ENCODE data around the gene ZNF473.
A peak's percentile ranks its signal among the peaks of the same experiment; 100 is the strongest.

Gene ZNF473

GRCh38 chr19:50025794-50026549 is at the start of gene ZNF473:
TSS of gene ZNF473 (plus strand) at chr19:50026005. CDS start at chr19:50031083, 5,078 bp downstream.
- DNase-seq = peak; percentile 97

- no peak for DNase-seq
These were observed 49.3 kb upstream of the ZNF473 start for GRCh38 chr19:49976496-49976895.

- no peak for DNase-seq
These were observed 48.7 kb upstream of the ZNF473 start for GRCh38 chr19:49977076-49977475.

GRCh38 chr19:49977881-49978280 is 47.9 kb upstream of the ZNF473 start:
- no peak for DNase-seq

- no peak for DNase-seq
These were observed 47.5 kb upstream of the ZNF473 start for GRCh38 chr19:49978324-49978723.

- DNase-seq = no peak
These were observed 43.9 kb upstream of the ZNF473 start for GRCh38 chr19:49981603-49982593.

GRCh38 chr19:49983645-49984229 is 42.1 kb upstream of the ZNF473 start:
- DNase-seq = peak; percentile 30

- DNase-seq = no peak
These were observed 41.3 kb upstream of the ZNF473 start for GRCh38 chr19:49984491-49984890.

GRCh38 chr19:49985871-49986270 is 39.9 kb upstream of the ZNF473 start:
- DNase-seq = no peak

GRCh38 chr19:49986354-49986753 is 39.5 kb upstream of the ZNF473 start:
- DNase-seq = no peak

GRCh38 chr19:49987159-49987698 is 38.6 kb upstream of the ZNF473 start:
- no peak for DNase-seq

GRCh38 chr19:49988007-49988406 is 37.8 kb upstream of the ZNF473 start:
- DNase-seq = no peak

GRCh38 chr19:49988433-49988832 is 37.4 kb upstream of the ZNF473 start:
- no peak for DNase-seq

- peak; percentile 30 for DNase-seq
These were observed 28.1 kb upstream of the ZNF473 start for GRCh38 chr19:49997709-49998108.

- DNase-seq = no peak
These were observed 26.3 kb upstream of the ZNF473 start for GRCh38 chr19:49999371-50000010.

GRCh38 chr19:50000038-50000840 is 25.6 kb upstream of the ZNF473 start:
- DNase-seq = no peak

- no peak for DNase-seq
These were observed 24.8 kb upstream of the ZNF473 start for GRCh38 chr19:50000841-50001557.

- no peak for DNase-seq
These were observed 24.0 kb upstream of the ZNF473 start for GRCh38 chr19:50001775-50002174.

- DNase-seq = no peak
These were observed 23.3 kb upstream of the ZNF473 start for GRCh38 chr19:50002386-50002960.

GRCh38 chr19:50003254-50003788 is 22.5 kb upstream of the ZNF473 start:
- DNase-seq = no peak

Measured in SHP77 treated with DMSO at 0.1 percent for 48 hours (cell line).